Measurements from ENCODE around the gene SEZ6.

SEZ6 gene

GRCh38 chr17:28957277-28957991 is 48.4 kb downstream of the SEZ6 start:
- TF ChIP-seq RARB (CRISPR knock-in tag; IDR thresholded peaks at IDR 0.05) (no peak), ARNTL (CRISPR knock-in tag; IDR thresholded peaks at IDR 0.05; ENCODE audit: borderline replicate concordance, low read depth) (no peak), CSRNP3 (CRISPR knock-in tag; IDR thresholded peaks at IDR 0.05) (no peak), TSHZ2 (CRISPR knock-in tag; IDR thresholded peaks at IDR 0.05) (no peak), ZNF565 (CRISPR knock-in tag; conservative IDR thresholded peaks at IDR 0.05; ENCODE audit: low read depth) (no peak), ISL1 (CRISPR knock-in tag; IDR thresholded peaks at IDR 0.05) (no peak), PATZ1 (CRISPR knock-in tag; IDR thresholded peaks at IDR 0.05; ENCODE audit: borderline replicate concordance) (no peak), CREB5 (CRISPR knock-in tag; IDR thresholded peaks at IDR 0.05; ENCODE audit: low read depth) (no peak), ZC3H10 (CRISPR knock-in tag; IDR thresholded peaks at IDR 0.05) (no peak), ZNF70 (CRISPR knock-in tag; IDR thresholded peaks at IDR 0.05) (no peak), OSR1 (CRISPR knock-in tag; IDR thresholded peaks at IDR 0.05) (no peak)
- no peak for ATAC-seq

GRCh38 chr17:28956861-28957260 is 49.0 kb downstream of the SEZ6 start:
- TF ChIP-seq ISL1 (CRISPR knock-in tag; IDR thresholded peaks at IDR 0.05), result no peak
- no peak for TF ChIP-seq CREB5 (CRISPR knock-in tag; IDR thresholded peaks at IDR 0.05; ENCODE audit: low read depth)
- no peak for TF ChIP-seq GLIS3 (CRISPR knock-in tag; IDR thresholded peaks at IDR 0.05)
- TF ChIP-seq ESRRG (CRISPR knock-in tag; IDR thresholded peaks at IDR 0.05), result no peak
- TF ChIP-seq ZFP3 (CRISPR knock-in tag; IDR thresholded peaks at IDR 0.05), result no peak
- TF ChIP-seq CSRNP3 (CRISPR knock-in tag; IDR thresholded peaks at IDR 0.05), result no peak
- TF ChIP-seq OSR1 (CRISPR knock-in tag; IDR thresholded peaks at IDR 0.05), result no peak
- no peak for TF ChIP-seq TCF4 (CRISPR knock-in tag; IDR thresholded peaks at IDR 0.05; ENCODE audit: borderline replicate concordance)
- no peak for TF ChIP-seq PPARA (CRISPR knock-in tag; IDR thresholded peaks at IDR 0.05; ENCODE audit: borderline replicate concordance)
- no peak for TF ChIP-seq ZNF8 (CRISPR knock-in tag; IDR thresholded peaks at IDR 0.05)
- no peak for TF ChIP-seq RARB (CRISPR knock-in tag; IDR thresholded peaks at IDR 0.05)
- TF ChIP-seq PATZ1 (CRISPR knock-in tag; IDR thresholded peaks at IDR 0.05; ENCODE audit: borderline replicate concordance), result no peak
- TF ChIP-seq ARNTL (CRISPR knock-in tag; IDR thresholded peaks at IDR 0.05; ENCODE audit: borderline replicate concordance, low read depth), result no peak
- TF ChIP-seq ZNF565 (CRISPR knock-in tag; conservative IDR thresholded peaks at IDR 0.05; ENCODE audit: low read depth), result no peak
- no peak for TF ChIP-seq POU6F1 (CRISPR knock-in tag; IDR thresholded peaks at IDR 0.05; ENCODE audit: borderline replicate concordance, low read depth)
- no peak for TF ChIP-seq BACH2 (CRISPR knock-in tag; IDR thresholded peaks at IDR 0.05; ENCODE audit: borderline replicate concordance)
- TF ChIP-seq ZFP30 (CRISPR knock-in tag; IDR thresholded peaks at IDR 0.05), result no peak
- no peak for TF ChIP-seq TOX (CRISPR knock-in tag; IDR thresholded peaks at IDR 0.05; ENCODE audit: borderline replicate concordance)
- no peak for TF ChIP-seq CSDC2 (CRISPR knock-in tag; IDR thresholded peaks at IDR 0.05)
- TF ChIP-seq ZNF70 (CRISPR knock-in tag; IDR thresholded peaks at IDR 0.05), result no peak
- no peak for ATAC-seq

All from SK-N-SH treated with all-trans-retinoic acid at 6 μM for 48 hours (cell line).